HK-2 (cell line): ENCODE results near the gene RAD18.

Experiments used
- DNase-seq: peaks from one replicate; pipeline ENCODE4 v3.0.0-alpha.2; 2018; ENCODE audit not compliant: unreplicated experiment

RAD18 gene

GRCh38 chr3:8964436-8965370, 1.4 kb upstream of the RAD18 start:
- peak; percentile 29 for DNase-seq

DNA sequence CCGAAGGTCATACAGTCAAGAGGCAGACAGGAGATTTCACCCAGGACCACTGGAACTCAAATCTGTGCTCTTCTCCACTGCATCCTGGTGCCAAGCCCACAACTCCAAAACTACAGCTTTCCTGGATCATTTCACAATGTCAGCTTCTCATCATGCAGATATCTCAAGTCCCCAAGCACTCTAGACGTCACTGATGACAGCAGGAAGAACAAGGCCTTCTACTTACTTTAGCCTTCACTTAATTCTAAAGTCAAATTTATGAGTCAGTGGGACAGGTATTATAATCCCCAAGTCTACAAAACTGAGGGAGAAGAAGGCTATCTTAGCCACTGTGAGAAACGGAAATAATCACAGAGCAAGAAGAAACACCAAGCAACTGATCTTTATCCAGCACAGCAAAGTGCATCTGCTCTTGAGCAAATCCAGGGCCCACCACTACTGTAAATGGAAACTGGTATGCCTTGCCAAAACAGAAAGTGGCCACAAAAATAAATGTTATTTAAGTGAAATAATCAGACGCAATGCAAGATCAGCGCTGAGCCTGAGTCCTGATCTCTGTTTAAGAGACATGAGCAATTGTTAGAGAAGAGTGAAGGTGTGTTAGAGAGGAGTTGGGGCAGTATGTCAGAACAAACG, 928 bp downstream of the RAD18 start:
- no peak for DNase-seq

DNA sequence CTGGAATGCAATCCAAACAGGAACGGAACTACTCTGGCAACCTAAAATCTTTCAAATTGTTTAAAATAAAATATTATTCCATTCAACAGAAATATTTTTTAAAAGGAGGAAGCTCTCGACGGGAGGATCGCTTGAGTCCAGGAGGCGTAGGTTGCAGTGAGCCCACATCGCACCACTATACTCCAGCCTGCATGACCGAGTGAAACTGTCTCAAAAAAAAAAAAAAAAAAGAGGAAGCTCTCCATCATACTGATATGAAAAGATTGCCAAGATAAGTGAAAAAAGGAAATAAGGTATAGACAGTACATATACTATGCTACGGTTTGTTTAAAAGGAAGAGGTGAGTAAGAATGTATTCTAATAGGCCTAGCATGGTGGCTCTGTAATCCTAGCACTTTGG, 3.6 kb downstream of the RAD18 start:
- DNase-seq, result no peak

- no peak for DNase-seq
These were observed 8.1 kb downstream of the RAD18 start for GRCh38 chr3:8954938-8955763.

DNA sequence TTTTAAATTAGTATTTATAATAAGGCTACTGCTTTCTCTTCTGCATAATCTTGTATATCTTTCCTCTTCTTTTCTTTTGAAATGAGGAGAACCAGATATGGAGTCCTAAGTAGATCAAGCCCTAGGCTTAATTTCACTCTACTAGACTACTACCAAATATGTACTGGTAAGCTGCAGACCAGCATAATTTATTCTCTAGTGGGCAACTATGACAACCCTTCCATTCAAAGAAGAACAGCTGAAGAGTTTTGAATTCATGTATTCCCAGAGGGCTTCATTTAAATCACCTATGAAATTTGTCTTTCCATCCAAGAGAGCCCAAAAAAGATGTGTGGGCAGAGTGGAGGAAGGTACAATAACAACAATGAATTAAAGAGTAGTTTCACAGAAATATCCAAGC, 10.0 kb downstream of the RAD18 start:
- DNase-seq, result no peak

- DNase-seq, result no peak
These were observed 11.1 kb downstream of the RAD18 start for GRCh38 chr3:8952130-8952529.

DNA sequence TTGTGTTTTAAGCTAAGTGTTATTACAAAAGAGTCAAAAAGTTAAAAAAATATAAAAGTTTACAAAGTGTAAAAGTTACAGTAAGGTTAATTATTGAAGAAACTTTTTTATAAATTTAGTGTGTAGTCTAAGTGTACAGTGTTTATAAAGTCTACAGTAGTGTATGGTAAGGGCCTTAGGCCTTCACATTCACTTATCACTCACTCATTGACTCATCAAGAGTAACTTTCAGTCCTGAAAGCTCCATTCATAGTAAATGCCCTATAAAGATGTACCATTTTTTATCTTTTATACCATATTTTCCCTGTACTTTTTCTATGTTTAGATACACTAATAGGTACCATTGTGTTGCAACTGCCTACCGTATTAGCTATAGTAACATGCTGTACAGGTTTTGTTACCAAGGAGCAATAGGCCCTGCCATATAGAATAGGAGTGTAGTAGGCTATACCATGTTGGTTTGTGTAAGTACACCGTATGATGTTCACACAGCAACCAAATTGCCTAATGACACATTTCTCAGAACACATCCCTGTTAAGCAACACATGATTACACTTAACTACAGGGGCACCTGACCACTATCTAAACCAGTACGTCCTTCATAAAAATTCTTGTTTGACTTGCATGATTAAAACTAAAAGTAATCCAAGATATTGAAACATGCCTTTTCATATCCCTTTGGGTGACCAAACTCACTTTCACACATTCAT, 17.2 kb downstream of the RAD18 start:
- DNase-seq, result no peak

- DNase-seq, result no peak
These were observed 20.4 kb downstream of the RAD18 start for GRCh38 chr3:8942746-8943488.

DNA sequence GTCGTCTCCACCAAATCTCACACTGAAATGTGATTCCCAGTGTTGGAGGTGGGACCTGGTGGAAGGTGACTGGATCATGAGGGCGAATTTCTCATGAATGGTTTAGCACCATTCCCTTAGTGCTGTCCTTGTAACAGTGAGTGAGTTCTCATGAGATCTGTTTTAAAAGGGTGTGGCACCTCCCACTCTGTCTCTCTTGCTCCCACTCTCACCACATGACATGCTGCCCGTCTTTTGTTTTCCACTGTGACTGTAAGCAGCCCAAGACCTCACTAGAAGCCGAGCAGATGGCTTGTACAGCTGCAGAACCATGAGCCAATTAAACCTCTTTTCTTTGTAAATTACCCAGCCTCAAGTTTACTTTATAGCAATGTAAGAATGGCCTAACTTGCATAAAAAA, 21.2 kb downstream of the RAD18 start:
- DNase-seq, result no peak

DNA sequence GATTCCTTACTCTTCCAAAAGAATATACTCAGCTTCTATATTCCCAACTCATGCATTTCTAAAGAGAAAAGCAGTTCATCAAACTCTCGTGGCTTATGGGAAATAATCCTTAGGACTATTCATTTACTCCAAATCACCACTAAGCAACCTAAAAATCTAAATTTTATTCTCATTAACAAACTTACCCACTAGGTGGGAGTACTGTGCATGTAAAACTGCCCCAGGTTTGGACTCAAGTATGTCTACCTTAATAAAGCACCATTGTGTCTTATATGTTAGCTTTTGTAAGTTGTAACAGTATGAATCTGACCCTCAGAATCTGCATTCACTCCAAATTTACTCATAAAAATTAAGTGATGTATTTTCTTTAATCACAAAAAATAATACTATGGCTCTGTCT, 25.3 kb downstream of the RAD18 start:
- DNase-seq, result no peak

- DNase-seq, result no peak
These were observed 25.9 kb downstream of the RAD18 start for GRCh38 chr3:8937064-8938020.

GRCh38 chr3:8932507-8932906, 30.8 kb downstream of the RAD18 start:
- DNase-seq, result no peak

GRCh38 chr3:8931342-8931741, 31.9 kb downstream of the RAD18 start:
- no peak for DNase-seq

DNA sequence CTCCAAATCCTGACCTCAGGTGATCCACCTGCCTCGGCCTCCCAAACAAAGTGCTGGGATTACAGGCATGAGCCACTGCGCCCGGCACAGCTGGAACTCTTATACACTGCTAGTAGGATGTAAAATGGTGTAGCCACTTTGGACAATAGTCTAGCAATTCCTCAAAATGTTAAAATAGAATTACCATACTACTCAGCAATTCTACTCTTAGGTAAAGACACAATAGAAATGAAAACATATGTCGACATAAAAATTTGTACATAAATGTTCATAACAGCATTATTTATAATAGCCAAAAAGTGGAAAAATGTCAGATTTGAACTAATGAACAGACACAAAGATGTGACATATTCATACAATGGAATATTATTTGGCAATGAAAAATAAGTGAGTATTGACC, 33.4 kb downstream of the RAD18 start:
- no peak for DNase-seq

GRCh38 chr3:8914491-8914890, 48.8 kb downstream of the RAD18 start:
- DNase-seq, result no peak

GRCh38 chr3:8911781-8912180, 51.5 kb downstream of the RAD18 start:
- no peak for DNase-seq

DNA sequence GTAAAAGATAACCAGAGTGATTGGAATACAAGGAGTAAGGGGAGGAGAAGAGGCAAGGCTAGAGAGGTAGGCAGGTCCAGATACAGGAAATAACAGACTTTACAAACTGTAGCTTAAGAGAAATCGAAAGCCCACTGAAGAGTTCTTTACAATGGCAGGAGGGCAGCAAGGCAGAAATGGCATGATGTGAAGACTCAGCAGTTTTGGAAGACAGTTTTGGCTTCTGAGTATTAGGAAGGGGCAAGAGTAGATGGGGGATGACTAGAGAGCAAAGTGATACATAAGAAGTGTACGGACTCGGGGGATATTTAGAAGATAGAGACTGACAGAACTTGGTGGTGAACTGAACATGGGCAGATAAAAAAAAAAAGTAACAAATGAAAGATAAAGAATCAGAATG, 54.1 kb downstream of the RAD18 start:
- DNase-seq, result no peak

DNA sequence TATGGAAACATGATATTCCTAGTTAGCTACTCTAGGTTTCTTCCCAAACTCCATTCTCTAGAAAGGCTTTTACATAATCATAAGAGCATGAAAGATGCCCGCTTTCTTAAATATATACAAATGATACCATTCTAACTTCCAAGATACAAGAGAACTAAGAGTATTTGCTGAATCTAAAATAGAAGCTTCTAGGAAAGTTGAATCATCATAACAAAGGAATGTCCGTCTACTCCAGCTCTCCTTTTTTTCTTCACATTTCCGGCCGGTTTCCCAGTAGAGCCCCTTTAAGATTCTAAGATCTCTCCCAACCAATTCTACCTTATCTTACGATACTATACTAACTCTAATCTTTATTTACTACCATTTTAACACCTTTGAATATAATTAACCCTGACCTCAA, 60.1 kb downstream of the RAD18 start:
- DNase-seq, result no peak

GRCh38 chr3:8900869-8901268, 62.4 kb downstream of the RAD18 start:
- DNase-seq, result no peak

DNA sequence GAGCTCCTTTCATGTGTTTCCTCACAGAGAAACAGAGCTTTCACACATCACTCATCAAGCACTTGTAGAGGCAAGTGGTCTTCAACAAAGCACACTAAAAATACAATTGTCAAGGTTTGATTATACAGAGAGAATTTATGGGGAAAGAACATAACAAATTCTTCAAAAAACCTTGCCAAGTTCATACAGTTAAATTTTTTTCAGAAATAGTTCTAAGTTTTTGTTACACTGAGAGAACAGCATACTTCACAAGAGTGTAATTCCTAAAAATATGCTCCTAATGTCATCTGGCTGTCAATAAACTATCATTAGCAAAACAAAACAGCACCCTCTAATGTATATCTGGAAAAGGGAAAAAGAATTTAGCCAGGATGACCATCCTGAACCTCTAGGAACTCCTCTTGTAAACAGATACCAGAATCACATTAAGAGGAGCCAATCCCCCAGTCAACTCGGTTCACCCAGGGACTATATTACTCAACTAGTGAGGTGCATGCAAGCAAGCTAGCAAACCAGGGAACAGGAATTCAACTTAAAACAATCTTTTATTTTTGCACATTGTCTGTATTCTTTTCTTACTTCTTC, 63.3 kb downstream of the RAD18 start:
- DNase-seq, result no peak
